GM19452 (cell line): ENCODE data around the gene DCUN1D5.

Experiments
- ATAC-seq: cut with Tn5 transposase; IDR thresholded peaks from one replicate; pipeline ENCODE4 v1.9.1; 2021; ENCODE audit not compliant: unreplicated experiment

Gene DCUN1D5

GRCh38 chr11:103055221-103055890 lies 36.6 kb downstream of the DCUN1D5 start:
- peak; percentile 59 for ATAC-seq

GRCh38 chr11:103053997-103054396 lies 38.0 kb downstream of the DCUN1D5 start:
- ATAC-seq, result no peak

- no peak for ATAC-seq
These were observed 40.0 kb downstream of the DCUN1D5 start for GRCh38 chr11:103051981-103052380.

- no peak for ATAC-seq
These were observed 40.7 kb downstream of the DCUN1D5 start for GRCh38 chr11:103051151-103051801.

GRCh38 chr11:103050351-103050750 lies 41.6 kb downstream of the DCUN1D5 start:
- no peak for ATAC-seq

- ATAC-seq, result no peak
These were observed 44.1 kb downstream of the DCUN1D5 start for GRCh38 chr11:103047837-103048236.

- ATAC-seq, result no peak
These were observed 47.9 kb downstream of the DCUN1D5 start for GRCh38 chr11:103043826-103044678.

GRCh38 chr11:103042161-103042560 lies 49.8 kb downstream of the DCUN1D5 start:
- no peak for ATAC-seq

- ATAC-seq, result peak; percentile 94
These were observed 56.0 kb downstream of the DCUN1D5 start for GRCh38 chr11:103035791-103036434.

- ATAC-seq, result no peak
These were observed 56.7 kb downstream of the DCUN1D5 start for GRCh38 chr11:103035216-103035615.

- ATAC-seq, result no peak
These were observed 60.1 kb downstream of the DCUN1D5 start for GRCh38 chr11:103031834-103032233.

GRCh38 chr11:103029401-103029800 lies 62.6 kb downstream of the DCUN1D5 start:
- ATAC-seq, result no peak

- ATAC-seq, result peak; percentile 87
These were observed 63.5 kb downstream of the DCUN1D5 start for GRCh38 chr11:103028304-103029020.

GRCh38 chr11:103024086-103024485 lies 67.9 kb downstream of the DCUN1D5 start:
- no peak for ATAC-seq

- ATAC-seq, result no peak
These were observed 75.9 kb downstream of the DCUN1D5 start for GRCh38 chr11:103016031-103016430.

- no peak for ATAC-seq
These were observed 78.5 kb downstream of the DCUN1D5 start for GRCh38 chr11:103013421-103013820.
